HG03064 (cell line): ENCODE data around the gene LAYN.

Experiments used
- ATAC-seq: cut with Tn5 transposase; IDR thresholded peaks from one replicate; pipeline ENCODE4 v1.9.1; 2021; ENCODE audit warnings: low read depth; ENCODE audit not compliant: unreplicated experiment

Gene LAYN

DNA sequence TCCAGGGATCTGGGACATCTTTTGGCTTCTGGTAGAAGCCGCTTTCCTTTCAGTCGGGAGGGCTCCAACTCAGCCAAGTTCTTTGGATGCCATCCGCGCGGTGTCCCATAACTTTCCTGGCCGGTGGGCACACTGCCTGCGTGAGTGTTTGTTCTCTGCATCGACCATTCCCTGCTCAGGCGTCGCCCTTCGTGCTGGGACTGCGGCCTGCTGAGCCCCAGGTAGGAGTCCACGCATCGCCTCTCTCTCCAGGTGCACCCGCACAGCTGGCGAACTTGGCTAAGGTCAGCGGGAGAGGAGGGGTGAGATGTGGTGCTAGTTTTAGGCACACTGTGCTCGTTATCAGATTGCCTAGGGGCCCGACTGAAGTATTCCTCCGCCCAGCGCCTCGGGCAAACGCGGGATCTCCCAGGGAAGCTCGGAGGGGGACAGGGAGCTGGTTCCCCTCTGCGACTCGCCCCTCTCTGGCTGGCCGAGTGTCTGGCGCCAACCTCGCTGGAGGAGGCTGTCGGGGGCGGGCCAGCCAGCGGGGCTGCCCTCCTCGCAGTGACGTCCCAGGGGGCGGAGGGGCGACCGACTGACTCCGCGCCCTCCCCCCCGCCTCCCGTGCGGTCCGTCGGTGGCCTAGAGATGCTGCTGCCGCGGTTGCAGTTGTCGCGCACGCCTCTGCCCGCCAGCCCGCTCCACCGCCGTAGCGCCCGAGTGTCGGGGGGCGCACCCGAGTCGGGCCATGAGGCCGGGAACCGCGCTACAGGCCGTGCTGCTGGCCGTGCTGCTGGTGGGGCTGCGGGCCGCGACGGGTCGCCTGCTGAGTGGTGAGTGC, at the start of gene LAYN:
Gene LAYN, plus strand, starts transcription at position 607 of the 823 bp plus-strand sequence. Its CDS starts 124 bp downstream, at position 731.
- no peak for ATAC-seq

- ATAC-seq = no peak
These were observed 46.5 kb upstream of the LAYN start for GRCh38 chr11:111494040-111494439.

DNA sequence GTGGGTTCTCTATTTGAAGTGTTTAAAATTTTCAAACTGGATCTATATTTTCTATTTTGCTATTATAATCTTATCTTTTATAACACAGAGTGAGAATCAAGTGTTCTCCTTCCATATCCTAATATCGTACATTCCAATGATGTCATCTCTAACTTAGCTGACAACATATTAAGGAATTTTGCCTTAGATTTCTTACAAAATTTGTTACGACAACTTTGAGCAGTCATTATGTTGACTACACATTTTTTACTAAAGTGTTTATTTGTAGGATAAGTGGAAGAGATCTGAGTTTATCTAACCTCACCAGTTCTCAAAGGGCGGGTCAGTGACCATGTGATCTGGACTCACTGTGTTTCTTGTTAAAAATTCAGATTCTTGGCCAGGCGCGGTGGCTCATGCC, 41.0 kb upstream of the LAYN start:
- ATAC-seq = no peak

DNA sequence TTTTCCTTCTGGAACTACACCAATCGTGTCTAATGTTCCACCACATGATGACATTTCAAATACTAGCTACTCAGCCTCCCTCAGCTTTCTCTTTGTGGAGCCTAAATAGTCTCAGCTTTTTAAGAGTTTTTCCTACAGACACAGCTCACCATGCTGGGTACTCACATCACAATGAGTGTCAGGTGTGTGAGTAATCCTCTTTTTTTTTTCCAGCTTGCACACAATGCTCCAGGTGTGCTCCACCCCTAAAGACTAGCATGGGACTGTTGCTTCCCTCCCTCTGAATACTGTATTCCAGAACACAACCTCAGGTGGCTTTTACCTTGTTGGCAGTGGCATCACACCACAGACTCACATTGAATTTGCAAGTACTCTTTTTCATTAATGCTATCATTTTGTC, 40.0 kb upstream of the LAYN start:
- ATAC-seq = no peak

GRCh38 chr11:111502611-111503010, 37.9 kb upstream of the LAYN start:
- ATAC-seq = no peak

- no peak for ATAC-seq
These were observed 30.2 kb upstream of the LAYN start for GRCh38 chr11:111510311-111510710.

DNA sequence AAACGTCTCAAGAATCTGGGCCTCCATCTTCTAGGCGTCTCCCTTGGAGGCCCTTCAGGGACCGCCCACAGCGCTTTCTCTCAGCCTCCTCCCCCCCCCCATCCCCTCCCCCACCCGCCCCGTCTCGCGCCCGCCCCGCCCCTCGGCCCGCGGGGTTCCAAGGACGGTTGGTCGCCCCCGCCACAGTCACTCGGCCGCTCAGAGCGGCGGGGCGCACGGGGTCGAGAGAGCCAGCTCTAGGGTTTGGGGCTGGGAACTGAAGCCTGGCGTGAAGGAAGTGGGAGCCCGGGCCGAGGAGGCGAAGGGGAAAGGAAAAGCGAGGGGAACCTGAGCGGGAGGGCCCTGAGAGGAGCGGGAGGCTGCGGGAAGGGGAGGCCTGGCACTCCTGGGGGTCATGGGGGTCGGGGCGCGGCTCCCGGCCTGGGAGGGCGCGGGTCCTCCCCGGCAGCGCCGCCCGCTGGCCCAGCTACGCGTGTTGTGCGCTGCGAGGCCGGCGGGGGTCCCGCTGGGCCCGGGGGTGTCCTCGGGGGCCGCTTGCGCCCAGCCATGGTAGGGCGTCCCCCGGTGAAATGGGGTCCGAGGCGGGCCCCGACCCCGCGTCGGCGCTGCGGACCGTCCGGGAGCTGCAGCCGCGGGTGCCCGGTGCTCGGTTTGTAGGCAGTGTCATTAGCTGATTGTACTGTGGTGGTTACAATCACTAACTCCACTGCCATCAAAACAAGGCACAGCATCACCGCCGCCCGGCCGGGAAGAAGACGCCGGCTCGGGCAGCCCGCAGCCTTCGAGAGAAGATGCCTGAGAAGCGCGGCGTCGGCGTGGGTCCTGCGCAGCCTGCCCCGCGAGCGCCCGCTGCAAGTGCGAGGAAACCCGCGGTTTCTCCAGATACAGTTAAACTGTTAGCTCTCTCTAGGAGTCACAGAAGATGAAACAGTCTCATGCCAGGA, 28.0 kb upstream of the LAYN start, which contains the start of gene BTG4:
Gene BTG4, minus strand, starts transcription at position 91 of the 944 bp plus-strand sequence. CDS start 13,610 bp downstream, outside the sequence.
- no peak for ATAC-seq

DNA sequence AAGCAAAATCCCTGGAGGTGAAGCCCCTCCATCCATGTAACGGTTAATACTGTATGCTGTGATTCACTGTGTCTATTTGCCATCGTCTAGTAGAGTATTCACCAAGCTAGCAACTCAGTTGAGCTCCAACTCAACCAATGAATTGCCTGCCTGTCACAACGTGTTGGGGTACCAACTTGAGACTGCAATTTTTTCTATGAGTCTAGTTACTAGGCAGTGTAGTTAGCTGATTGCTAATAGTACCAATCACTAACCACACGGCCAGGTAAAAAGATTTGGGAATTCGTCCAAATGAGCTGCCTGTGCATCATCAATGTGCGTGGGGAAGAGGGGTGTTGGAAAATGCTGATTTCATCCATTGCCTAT, 27.3 kb upstream of the LAYN start:
- no peak for ATAC-seq

- ATAC-seq = no peak
These were observed 26.1 kb upstream of the LAYN start, which contains the start of gene HOATZ for GRCh38 chr11:111514216-111515031. TSS of gene HOATZ (plus strand) at chr11:111514778. CDS start at chr11:111514785, 7 bp downstream.

DNA sequence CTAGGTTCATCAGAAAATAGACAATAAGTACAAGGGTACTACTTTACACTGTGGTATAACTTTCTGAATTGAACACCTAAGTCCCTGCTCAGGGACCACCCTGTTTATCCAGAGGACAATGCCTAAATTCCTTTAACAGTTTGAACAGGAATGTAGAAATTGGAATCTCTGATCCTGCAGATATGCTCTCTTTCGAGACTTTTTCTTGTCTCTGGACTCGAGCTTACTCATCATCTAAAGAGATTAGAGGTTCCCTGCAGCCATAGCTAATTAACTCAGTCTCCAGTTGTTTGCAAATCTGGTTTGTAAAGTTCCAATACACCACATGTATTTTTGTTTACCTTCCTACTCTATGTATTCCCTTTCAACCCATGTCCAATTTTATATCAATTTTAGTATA, 24.9 kb upstream of the LAYN start:
- no peak for ATAC-seq

- no peak for ATAC-seq
These were observed 21.9 kb upstream of the LAYN start for GRCh38 chr11:111518668-111519067.

GRCh38 chr11:111520560-111520959, 20.0 kb upstream of the LAYN start:
- ATAC-seq = no peak

DNA sequence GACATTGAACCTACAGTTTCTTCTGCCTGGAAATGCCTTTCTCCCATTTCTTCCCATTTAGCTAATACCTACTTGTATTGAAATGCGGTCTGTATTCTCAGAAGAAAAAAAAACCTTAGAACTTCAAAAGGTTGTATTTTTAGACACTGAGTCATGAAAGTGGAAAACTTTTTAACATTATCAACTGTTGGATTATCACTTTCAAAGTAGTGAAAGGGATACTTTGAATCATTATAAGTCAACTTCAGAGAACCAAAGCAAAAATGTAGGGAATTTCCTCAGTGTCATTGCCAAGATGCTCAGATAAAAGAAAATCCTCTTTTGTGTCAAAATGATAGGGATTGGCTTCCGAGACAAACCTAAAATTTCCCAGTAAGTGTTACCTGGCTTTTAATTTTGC, 19.4 kb upstream of the LAYN start:
- ATAC-seq = no peak

DNA sequence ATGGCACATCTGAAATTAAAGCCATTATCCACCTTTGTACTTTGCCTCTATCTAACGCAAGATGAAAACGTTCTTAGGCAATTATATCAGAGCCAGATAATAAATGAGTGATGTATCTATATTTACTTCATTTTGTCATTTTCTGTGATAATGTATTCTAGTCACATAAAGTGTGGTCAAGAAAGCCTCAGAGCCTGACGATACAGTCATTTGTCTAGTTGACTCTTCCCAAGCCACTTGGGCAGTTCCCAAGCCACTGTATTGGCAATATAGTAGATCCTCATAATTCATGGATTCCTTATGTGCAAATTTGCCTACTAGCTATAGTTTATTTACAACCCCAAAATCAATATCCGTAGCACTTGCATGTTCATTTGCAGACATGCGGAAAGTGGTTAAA, 18.1 kb upstream of the LAYN start:
- ATAC-seq = no peak

DNA sequence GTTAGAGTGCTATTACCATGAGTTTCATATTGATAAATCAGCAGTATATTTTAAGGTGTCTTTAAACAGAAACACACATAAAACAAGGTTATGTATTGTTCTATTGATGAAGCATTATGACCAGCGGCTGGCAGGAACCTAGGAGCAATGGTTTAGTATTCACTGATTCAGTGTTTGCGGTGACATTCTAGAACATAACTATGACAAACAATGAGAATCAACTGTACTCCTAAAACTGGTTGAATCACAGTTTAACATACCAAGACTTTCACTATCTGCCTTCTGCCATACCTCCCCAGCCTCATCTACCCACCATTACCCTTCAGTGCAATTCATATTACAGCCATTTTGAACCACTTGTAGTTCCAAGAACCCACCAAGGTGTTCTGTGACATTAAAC, 17.2 kb upstream of the LAYN start:
- no peak for ATAC-seq

GRCh38 chr11:111524056-111524455, 16.5 kb upstream of the LAYN start:
- ATAC-seq = no peak

- ATAC-seq = no peak
These were observed 15.1 kb upstream of the LAYN start for GRCh38 chr11:111525456-111525855.

DNA sequence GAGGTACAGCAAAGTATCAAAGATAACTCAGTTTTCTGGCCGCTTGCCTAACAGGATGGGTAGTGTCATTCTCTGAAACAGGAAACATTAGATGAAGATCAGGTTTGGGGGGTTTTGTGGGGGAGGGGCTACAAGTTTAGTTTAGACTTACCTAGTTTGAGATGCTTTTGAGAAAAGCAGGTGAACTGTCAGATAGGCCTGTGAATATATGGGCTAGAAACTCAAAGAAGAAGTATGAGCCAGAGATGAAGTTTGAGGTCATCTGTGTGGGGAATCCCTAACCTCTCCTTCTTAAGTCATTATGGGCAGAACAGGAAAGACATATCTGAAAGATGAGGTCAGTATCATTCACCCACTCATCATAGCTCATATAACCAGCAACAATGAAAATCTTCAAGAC, 14.0 kb upstream of the LAYN start:
- ATAC-seq = no peak

- ATAC-seq = no peak
These were observed 13.2 kb upstream of the LAYN start for GRCh38 chr11:111527279-111527678.

GRCh38 chr11:111528557-111528956, 12.0 kb upstream of the LAYN start:
- ATAC-seq = no peak

- no peak for ATAC-seq
These were observed 10.4 kb upstream of the LAYN start for GRCh38 chr11:111530091-111530490.
